Measurements from ENCODE around the gene HMGB3.
"Not testable (repeated sequence)": the region's sequence is repeated elsewhere in the genome, so short reads cannot be mapped to it uniquely, and the experiment has no call there.

HMGB3 gene

DNA sequence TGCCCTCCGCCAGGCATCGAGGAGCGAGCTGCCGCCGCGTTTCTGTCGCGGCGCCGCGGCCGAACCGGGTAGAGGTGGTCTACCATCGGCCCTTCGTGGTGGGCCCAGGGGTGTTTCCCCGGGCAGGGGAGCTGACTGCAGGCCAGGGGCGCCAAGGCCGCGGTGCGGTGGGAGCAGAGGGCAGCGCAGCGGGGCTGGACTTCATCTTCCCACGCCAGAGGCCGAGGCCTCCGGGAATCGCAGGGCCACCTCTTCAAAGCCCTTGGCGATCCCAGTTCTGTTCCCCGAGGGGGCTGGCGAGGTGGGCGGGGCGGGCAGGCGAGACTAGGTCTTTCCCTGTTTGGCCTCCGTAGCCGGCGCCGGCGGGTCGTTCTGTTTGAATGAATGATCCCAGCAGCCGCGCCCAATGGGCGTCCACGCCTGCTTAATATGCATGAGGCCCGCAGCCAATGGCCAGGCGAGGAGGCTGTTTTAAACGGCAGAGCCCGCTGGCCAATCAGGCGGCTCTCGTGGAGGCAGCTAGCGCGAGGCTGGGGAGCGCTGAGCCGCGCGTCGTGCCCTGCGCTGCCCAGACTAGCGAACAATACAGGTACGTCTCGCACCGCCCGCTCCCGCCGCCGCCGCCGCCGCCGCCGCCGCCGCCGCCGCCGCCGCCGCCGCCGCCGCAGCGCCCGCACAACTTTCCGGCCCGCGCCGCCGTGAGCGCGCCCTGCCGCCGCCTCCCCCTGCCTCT is at the start of gene HMGB3:
Gene HMGB3 (plus strand): TSS at position 548 of the 733 bp plus-strand sequence. CDS start 2,265 bp downstream, outside the sequence.
- DNase-seq (ENCODE audit: low read depth): peak; percentile 59

DNA sequence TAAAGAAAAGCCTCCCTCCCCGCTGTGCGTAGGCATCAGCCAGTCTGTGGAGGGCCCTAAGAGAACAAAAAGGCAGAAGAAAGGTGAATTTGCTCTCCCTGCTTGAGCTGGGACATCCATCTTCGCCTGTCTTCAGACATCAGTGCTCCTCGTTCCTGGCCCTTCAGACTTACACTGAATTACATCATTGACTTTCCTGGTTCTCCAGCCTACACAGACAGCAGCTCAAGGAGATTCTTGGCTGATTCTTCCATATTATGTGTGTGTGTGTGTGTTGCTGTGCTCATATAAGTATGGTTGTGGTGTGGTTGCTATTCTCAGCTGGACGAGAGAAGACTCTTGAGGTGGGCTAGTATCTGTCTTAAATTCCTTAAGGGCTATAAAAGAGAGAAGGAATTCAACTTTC is 49.2 kb upstream of the HMGB3 start:
- DNase-seq (ENCODE audit: low read depth): no peak

DNA sequence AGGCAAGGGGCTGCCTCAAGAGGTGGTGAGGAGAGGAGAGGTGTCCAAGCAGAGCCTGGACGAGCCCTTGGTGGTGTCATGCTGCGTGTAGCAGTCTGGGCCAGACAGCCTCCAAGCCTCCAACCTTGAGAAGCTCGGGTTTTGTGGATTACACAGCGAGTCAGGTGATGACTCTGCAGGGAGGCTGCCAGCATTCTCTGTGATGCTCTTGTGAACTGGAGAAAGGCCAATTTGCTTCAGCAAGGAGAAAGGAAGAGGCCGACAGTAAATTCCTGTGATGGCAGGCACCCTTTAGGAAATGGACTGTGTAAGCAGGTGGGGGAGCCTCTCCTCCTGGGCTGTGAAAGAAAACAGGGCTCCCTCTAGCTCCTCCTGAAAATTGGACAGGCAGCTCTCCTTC is 48.7 kb upstream of the HMGB3 start:
- DNase-seq (ENCODE audit: low read depth): no peak

DNA sequence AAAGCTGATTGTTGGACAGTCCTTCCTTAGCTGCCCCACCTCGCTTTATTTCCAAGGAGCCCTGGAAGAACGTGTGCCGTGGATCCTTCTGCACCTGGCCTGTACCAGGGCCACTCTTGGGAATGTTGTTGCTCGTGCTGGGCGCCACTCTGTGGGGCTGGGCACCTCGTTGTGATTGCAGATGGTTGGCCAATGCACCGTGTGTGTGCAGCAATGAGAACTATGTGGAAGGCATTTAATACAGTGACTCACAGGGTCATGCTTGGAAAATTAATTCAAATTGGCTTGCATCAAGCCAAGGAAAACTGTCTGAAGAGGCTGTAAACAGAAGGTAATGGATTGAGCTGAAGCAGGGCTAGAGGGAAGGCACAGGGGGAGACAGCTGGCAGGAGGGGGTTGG is 47.7 kb upstream of the HMGB3 start:
- DNase-seq (ENCODE audit: low read depth): no peak

DNA sequence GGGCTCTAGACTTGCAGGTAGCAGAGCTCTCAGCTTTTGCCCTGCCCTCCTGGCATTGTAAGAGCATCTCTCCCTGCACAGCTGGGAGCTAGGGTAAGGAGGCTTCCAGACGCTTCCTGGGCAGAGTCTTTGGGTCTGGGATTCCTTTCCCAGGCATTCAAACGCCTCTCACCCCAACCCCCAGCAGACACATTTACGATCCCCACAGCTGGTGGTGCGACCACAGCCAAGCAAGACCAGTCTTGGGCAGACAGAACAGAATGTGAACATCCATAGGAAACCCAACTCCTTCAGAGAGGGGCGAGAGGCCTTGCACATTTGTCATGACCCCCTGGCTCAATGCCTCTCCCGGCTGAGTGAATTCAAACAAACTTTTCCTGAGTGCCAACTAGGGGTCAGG is 46.6 kb upstream of the HMGB3 start:
- no peak for DNase-seq (ENCODE audit: low read depth)

DNA sequence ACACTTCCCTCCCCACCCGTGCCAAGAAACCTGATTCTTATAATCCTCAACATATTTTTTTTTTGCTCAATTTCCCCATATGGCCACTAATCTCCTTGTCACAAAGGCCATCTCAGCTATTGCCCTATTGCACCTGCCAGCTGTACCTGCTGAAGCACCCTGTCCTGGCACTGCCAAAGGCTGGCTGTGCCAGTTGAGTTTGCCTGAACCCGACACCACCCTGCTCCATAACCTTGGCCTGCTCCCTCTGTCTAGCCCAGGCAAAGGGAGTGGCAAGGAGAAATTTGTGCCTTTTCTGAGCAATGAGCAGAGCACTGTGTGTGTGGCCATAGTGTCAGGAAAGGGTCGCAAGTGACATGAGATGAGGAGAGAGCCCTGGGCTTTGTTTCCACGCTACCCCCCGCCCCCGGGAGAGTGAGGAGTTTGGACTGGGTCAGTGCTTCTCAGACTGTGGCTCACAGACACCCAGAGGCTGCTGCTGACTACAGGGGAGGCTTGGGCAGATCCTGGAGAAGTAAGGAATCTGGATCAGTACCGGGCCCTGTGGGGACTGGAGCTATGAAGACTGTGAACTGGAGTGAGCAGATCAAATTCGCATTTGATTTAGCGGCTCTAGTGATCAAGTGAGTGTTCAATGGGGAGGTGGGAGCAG is 42.2 kb upstream of the HMGB3 start:
- DNase-seq (ENCODE audit: low read depth): no peak

DNA sequence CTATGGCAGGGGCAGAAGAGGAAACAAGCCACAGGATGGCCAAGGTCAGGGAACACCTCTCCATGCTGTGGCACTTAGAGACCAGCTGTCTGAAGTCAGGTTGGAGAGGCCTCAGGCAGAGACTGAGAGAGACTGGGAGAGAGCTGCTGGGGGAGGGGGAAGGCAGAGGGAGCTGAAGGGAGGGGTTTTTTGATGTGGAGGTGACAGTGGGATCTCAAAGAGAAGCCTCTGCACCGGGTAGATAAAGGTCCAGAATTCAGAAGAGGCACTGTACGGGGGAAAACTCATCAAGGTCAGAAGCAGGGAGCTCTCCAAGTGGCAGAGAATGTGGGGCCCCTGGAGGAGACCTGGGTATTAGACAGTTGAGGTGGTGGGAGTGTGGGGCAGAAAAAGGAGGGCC is 41.6 kb upstream of the HMGB3 start:
- DNase-seq (ENCODE audit: low read depth): no peak

DNA sequence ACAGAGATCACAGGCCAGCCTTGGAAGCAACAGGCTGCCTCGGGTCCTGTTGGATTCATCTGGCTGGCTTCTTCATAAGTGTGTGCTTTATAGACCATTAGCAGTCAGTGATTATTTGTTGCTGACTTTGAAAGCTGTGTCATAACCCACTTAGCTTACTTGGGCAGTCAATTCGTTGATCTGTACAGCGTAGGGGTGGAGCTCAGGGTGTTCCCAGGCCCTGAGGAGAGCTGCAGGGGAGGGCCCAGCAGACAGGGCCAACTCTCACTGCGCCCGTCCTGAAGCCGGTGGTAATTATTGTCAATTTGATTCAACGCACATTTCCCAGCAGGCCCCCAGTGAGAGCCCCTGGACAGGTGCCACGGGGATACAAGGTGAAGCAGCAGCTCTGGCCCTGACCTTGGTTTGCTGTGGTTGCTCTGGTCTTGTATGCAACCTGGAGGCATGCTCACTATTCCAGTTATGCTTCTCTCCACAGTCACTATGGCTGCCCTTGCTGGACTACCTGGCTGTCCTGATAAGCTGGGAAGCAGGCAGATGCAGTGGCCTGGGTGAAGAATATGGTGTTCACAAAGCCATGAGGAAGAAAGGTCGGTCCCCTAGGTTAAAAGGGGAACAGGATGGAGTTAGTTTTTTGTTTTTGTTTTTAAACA is 40.1 kb upstream of the HMGB3 start:
- no peak for DNase-seq (ENCODE audit: low read depth)

DNA sequence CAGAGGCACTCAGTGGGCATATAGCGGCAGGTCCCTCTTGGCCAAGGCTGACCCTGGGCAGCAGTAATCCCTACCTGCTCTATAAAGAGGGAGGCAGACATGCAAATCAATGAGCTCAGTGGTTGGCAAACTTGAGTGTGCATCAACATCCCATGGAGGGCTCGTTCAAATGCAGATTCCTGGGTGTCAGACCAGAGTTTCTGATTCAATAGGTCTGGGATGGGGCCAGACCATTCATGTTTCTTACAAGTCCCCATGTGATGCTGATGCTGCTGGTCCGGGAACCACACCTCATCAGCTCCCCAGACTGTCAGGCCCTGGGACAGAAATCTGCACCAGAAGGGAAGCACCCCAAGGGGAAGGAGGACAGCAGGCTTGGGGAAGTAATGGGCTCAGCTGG is 38.9 kb upstream of the HMGB3 start:
- no peak for DNase-seq (ENCODE audit: low read depth)

DNA sequence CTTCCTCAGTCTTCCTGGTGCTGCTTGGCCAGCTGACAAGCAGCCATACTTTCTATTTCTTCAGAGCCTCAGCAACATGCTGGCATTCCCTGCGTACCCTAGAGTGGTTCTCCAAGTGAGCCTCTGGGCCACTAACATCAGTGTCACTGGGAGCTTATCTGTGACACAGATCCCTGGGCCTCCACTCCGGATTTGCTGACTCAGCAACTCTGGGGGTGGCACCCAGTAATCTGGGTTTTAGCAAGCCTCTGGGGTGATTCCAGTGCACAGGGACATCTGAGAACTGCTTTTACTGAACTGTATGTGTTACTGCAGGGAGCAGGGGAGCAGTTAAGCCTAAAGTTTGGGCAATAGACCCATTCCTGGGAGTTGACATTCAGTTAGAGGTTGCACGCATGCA is 28.2 kb upstream of the HMGB3 start:
- no peak for DNase-seq (ENCODE audit: low read depth)

DNA sequence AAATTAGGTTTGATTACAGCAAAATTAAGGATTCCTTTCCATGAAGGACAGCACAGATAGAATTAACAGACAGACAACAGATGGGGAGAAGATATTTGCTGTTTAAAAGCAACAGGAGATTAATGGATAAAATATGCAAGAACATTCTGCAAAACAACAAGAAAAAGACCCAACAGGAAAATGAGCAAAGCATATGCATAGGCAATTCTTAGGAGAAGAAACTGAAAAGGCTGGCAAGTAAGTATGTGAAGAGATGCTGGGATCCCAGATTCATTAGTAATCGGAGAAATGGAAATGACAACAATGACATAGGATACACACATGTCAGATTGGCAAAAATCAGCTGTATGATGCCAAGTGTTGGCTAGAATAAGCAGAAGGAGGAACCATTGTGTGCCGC is 27.5 kb upstream of the HMGB3 start:
- DNase-seq (ENCODE audit: low read depth): no peak

DNA sequence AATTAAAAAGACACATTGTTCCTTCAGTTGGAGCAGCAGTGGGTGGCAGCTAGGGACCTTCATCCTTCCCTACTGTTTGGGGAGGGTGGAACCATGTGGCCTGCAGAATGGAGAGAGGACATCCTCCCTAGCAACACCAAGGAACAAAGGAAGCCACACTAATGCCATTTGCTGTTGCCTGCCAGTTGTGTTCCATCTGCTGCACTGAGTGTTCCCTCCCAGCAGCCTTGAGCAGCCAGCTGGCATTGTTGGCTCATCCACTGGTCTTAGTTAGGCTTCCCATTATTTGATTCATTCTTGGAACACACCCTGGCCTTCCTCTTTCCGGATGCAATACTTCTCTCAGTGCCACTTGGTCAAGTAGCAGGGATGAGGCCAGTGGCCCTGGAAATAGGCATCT is 25.0 kb upstream of the HMGB3 start:
- DNase-seq (ENCODE audit: low read depth): no peak

DNA sequence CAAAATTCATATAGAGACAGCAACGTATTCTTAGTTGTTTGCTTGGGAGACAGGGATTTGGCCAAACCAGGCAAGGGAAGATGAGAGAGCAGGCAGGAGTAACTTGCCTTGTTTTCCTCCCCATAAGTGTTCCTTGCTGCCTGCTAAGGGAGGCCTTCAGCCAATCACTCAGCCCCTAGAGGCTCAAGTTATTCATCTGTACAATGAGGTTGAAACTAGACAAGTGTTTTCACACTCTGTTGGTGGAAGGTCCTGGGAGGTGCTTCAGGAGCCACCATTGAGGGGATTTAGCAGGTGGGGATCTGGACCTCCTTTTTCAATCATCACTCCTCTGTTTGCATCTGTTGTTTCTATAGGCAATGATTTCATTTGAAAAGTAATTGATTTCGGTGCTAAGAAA is 23.6 kb upstream of the HMGB3 start:
- DNase-seq (ENCODE audit: low read depth): no peak

DNA sequence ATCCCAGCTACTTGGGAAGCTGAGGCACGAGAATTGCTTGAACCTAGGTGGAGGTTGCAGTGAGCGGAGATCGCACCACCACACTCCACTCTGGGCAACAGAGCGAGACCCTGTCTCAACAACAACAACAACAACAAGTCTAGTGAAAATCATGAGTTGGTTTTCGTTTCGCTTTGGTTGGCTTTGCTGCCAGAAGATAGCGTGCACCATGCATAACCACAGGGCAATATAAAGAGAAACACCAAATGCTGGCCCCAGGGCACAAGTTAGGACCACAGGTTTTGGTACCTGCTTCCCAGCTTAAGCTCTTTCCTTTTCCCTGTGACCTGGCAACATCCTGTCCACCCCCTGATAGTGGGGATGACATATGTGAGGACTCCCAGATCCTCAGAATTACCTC is 21.5 kb upstream of the HMGB3 start:
- DNase-seq (ENCODE audit: low read depth): no peak

DNA sequence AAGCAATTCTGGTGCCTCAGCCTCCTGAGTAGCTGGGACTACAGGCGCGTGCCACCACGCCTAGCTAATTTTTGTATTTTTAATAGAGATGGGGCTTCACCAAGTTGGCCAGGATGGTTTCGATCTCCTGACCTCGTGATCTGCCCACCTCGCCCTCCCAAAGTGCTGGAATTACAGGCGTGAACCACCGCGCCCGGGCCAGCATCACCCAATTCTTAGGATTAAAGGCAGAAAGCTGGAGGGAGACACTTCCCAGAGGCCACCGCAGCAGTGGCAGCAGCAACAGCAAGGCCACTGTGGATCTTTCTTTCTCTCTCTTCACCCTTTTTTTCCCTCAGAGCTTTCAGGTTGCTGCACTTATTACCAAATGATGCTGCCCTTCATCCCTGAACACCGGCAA is 18.7 kb upstream of the HMGB3 start:
- not testable (repeated sequence) for DNase-seq (ENCODE audit: low read depth)

DNA sequence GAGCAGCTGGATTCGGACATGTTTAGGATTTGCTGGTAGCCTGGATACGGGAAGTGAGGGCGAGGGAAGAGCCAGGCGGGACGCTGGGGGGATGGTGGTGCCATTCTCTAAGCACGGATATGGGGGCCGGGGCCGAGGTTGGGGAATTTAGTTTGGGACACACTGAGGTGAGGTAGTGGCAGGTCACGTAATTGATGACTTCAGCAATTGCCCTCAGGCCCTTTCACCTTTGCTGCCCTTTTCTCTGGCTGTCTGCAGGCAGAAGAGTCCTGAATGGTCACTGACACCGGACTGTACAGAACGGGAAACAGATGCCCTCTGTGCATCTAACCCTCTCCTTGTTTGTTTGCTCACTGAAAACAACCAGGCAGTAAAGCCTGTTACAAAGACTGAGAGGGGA is 16.9 kb upstream of the HMGB3 start:
- DNase-seq (ENCODE audit: low read depth): no peak

DNA sequence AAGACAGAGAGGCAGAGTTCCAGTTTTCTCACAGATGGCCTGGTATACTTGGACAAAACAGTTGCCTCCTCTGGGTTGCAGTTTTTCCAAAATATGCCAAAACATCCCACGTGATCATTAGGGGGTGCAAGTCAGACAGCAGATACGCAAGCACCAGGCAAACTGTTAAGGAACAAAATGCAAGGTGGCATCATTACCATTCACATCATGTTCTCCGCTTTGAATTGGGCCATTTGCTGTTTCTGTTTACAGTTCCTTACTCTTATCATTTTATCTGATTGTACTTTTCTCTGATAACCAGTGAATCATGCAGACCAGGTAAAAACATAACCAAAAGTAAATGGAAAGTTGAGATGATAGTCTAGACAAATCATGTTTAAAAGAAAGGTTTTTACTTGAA is 16.4 kb upstream of the HMGB3 start:
- no peak for DNase-seq (ENCODE audit: low read depth)

DNA sequence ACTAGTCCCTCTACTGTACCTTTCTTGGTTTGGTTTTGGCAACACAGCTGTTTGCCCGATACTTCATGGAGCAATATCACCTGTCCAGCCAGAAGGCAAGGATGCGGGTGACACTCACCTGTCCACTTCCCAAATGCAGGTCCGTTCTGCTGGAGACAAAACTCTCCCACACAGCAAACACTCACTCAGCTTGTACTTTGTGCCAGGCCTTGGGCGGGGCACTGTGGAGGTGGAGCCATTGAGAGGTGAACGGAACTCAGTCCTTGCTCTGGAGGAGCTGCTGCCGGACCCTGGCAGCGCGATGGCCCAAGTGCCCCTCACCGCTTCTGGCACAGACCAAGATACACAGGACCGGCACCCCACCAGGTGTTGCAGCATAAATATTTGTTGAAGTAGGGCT is 15.3 kb upstream of the HMGB3 start:
- no peak for DNase-seq (ENCODE audit: low read depth)

DNA sequence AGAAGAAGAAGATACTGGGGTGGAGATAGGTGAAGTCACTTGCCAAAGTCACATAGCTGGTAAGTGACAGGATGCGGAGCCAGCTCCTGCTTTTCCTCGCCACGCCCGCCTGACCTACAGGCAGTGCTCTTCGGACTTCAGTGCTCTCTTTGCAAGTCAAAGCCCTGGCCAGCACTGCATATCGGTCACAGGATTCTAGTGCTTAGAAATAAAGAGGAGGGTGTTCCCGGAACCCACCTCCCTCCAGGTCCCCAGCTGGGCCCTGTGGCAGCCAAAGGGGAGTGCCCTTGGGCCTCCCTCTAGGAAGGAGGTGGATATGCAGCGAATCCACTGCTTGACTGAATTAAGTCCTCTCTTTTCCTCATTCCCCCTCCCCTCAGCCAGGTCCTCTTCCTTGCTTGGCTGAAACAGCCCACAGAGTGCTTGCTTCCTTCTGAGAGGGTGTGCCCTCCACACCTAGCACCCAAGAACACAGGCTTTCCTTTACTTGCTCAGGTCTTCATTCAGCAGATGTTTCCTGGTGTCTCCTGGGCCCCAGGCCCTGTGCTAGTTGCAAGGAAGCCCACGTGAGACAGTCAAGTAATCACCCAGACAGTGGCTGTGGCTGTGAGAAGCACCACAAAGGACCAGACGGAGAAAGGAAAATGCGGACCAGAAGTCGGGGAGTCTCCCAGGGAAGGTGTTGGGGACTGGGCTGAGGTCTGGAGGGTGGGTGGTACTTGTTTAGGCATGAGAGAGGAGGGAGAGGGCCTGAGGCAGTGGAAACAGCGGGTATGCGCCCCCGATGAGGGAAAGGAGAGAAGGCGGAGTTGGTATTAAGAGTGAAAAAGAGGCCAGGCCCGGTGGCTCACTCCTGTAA is 14.0 kb upstream of the HMGB3 start:
- DNase-seq (ENCODE audit: low read depth): no peak

DNA sequence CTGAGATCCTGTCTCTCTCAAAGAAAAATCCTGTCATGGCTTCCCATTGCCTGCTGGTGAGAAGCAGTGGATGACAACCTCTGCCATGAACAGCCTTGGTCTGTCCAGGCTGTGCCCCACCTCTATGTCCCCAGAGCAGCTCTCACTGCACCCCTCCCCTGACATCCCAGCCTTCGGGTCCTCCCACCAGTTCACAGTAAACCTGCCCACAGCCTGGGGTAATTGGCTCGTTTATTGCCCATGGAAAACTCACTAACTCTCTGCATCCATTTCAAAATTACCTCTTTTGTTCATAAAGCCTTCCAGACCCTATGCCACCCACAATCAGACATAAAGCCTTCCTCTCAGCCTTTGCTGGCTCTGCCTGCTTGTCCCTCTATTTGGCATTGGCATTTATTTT is 10.7 kb upstream of the HMGB3 start:
- DNase-seq (ENCODE audit: low read depth): no peak

DNA sequence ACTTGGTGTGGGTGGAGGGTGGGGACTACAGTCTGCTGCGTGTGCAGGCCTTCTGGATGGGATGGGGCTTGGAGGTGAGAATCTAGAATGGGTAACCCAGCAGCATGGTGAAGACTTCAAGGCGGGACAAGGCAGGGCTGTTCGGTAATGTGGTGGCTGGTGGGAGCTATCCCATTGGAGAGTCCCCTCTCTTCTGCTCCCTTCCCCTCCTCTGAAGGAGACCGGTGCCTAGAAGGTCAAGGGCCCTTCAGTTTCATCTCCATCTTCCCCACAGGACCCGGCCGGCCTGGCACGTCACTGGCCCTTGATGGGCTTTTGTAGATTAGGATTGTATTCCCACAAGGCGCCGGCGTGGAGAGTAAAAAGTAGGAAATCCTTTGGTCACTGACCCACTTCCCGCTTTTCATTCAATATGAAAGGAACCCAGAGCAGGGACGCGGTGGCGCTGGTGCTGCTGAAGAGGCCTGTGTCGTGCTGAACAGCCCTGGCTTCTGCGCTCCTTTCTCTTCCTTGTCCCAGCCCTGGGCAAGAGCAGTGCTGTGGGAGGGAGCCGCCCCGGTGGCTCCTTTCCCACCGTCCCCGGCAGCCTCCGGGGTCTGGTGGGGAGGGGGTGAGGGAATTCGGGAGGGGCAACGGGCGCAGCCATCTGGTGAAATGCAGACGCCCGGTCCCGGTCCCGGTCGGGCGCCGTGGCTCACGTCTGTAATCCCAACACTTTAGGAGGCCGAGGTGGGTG is 7.3 kb upstream of the HMGB3 start:
- DNase-seq (ENCODE audit: low read depth): no peak

Data from stimulated activated CD4-positive, alpha-beta T cell treated with anti-CD3 and anti-CD28 coated beads, Interleukin-2, amount 100 ng/mL, for 4 hours (primary cell).